BJ (cell line): ENCODE measurements around the gene SUPV3L1. TPM values are rescaled to one million over a fixed set of nuclear protein-coding genes. Genes with fewer than 3 reads are reported as not detected.

Experiments
- CTCF ChIA-PET: fragments of 350-600 bp; formaldehyde crosslinking; extraction: SDS; loops from one replicate; lab custom pipeline; 2021; ENCODE audit warnings: antibody characterized with exemption, inconsistent platforms; lab: Yijun Ruan, JAX
- POLR2A ChIA-PET: fragments of 300-600 bp; sonication (Branson Sonifier 250); formaldehyde crosslinking; extraction: SDS; loops from one replicate; lab custom pipeline; 2021; ENCODE audit warnings: antibody characterized with exemption; lab: Charles Lee
- DNase-seq: peaks from one replicate; pipeline ENCODE4 v3.0.0-alpha.2; 2011; ENCODE audit warnings: low read depth
- H3K27me3 ChIP-seq: 2 replicates; pipeline ENCODE4 v1.6.0; 2011; ENCODE audit warnings: low read length; ENCODE audit not compliant: control insufficient read depth, insufficient read depth
- H3K36me3 ChIP-seq: 2 replicates; pipeline ENCODE4 v1.5.1; 2011; ENCODE audit warnings: low read length; ENCODE audit not compliant: control insufficient read depth, insufficient read depth
- H3K4me3 ChIP-seq: 2 replicates; pipeline ENCODE4 v1.5.1; 2011; ENCODE audit warnings: low read depth, mild to moderate bottlenecking, control low read depth, low read length
- CTCF ChIP-seq: IDR thresholded peaks from 2 replicates; pipeline ENCODE4 v1.5.1; 2011; ENCODE audit warnings: low read depth, mild to moderate bottlenecking, control low read depth, inconsistent platforms, low read length, moderate library complexity; ENCODE audit not compliant: insufficient read depth
- polyA plus RNA-seq: library from polyadenylated mRNA; depleted of rRNA; stranded (reverse); fragments of >200 nt; gene quantifications from 2 replicates; pipeline ENCODE4 v1.2.3, GENCODE V29; 2011

Gene SUPV3L1
- polyA plus RNA-seq, 1 experiment = 17.1 TPM

DNA sequence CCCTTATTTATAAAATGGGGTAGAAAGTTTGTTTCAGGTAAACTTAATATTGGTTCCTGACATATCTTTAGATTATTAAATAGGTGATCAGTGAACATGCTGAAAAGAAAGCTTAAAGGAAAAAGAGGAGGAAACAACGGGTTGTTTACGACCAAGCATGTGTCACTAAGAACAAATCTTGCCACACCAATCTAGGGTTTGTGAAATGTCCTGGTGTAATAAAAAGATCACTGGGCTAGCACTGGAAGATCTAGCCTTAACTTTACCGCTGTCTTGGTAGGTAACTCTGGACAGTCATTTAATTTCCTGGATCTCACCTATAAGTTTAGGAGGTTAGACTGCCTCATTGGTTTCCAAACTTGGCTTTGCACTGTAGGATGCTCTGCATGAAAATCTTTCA, 37.1 kb upstream of the SUPV3L1 start:
- Histone ChIP-seq H3K36me3 (no peaks in the 10 kb centered on the region), H3K27me3 (no peaks in the 10 kb centered on the region), H3K4me3 (no peak overlapping the region)
- ChIA-PET POLR2A (no interaction called here), CTCF (no interaction called here)
- DNase-seq = no peak
- no peak for TF ChIP-seq CTCF

GRCh38 chr10:69145329-69145728, 34.7 kb upstream of the SUPV3L1 start:
- CTCF ChIA-PET = no interaction called here

DNA sequence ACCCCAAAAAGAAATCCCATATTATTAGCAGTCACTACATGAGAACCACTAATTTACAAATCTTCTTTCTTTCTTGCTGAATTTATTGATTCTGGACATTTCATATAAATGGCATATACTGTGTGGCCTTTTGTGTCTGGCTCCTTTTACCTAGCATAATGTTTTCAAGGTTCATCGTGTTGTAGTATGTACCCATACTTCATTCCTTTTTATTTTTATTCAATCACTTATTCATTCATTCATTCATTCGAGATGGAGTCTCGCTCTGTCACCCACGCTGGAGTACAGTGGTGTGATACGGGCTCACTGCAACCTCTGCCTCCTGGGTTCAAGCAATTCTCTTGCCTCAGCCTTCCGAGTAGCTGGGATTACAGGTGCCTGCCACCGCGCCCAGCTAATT, 34.2 kb upstream of the SUPV3L1 start:
- ChIA-PET CTCF (interaction anchor here (0.6 kb wide), 1 partner anchor 214 kb away, joined by 3 read pairs; no protein-coding TSS in a partner anchor), POLR2A (no interaction called here)
- Histone ChIP-seq H3K27me3 (no peaks in the 10 kb centered on the region), H3K4me3 (no peak overlapping the region), H3K36me3 (no peaks in the 10 kb centered on the region)
- no peak for DNase-seq
- TF ChIP-seq CTCF = no peak

More at GRCh38 chr10:69145329-69145728, 34.7 kb upstream of the SUPV3L1 start:
- no peak for TF ChIP-seq CTCF
- POLR2A ChIA-PET = no interaction called here
- H3K4me3 ChIP-seq = no peak overlapping the region
- no peaks in the 10 kb centered on the region for H3K27me3 ChIP-seq
- DNase-seq = no peak
- H3K36me3 ChIP-seq = no peaks in the 10 kb centered on the region

DNA sequence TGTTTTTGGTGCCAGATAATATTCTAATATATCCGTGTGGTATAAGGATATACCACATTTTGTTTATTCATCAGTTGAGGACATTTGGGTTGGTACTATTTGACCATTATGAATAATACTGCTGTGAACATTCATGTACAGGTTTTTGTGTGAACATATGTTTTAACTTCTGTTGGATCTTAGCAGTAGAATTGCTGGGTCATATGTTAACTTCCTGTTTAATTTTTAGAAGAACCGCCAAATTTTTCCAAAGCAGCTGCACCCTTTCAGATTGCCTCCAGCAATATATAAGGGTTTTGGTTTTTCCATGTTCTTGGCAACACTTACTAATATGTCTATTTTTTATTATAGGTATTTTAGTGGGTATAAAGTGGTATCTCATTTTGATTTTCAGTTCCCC, 33.3 kb upstream of the SUPV3L1 start:
- H3K4me3 ChIP-seq = no peak overlapping the region
- no peak for DNase-seq
- POLR2A ChIA-PET = no interaction called here
- no peaks in the 10 kb centered on the region for H3K36me3 ChIP-seq
- no peak for TF ChIP-seq CTCF
- CTCF ChIA-PET = no interaction called here
- H3K27me3 ChIP-seq = no peaks in the 10 kb centered on the region

DNA sequence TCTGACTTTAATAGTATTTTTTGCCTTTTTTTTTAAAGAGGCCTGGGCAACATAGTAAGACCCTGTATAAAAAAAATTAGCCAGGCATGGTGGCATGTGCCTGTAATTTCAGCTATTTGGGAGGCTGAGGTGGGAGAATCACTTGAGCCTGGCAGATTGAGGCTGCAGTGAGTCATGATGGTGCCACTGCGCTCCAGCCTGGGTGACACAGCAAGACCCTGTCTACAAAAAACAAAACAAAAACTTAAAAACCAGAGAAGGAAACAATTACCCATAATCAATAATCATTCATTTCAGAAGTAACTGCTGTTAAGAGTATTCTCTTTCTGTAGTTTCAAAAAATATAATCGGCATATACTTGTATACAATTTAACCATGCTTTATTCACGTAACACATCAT, 28.1 kb upstream of the SUPV3L1 start:
- H3K27me3 ChIP-seq = no peaks in the 10 kb centered on the region
- POLR2A ChIA-PET = no interaction called here

More for the DNA sequence above, 28.1 kb upstream of the SUPV3L1 start:
- Histone ChIP-seq H3K4me3 (no peak overlapping the region), H3K36me3 (no peaks in the 10 kb centered on the region)
- CTCF ChIA-PET = no interaction called here
- no peak for TF ChIP-seq CTCF
- no peak for DNase-seq
